DMS 273 (cell line): Measurements from ENCODE around the gene SULF2.

Source experiments
- DNase-seq: peaks from one replicate; lab custom pipeline; 2025; ENCODE audit not compliant: unreplicated experiment; lab: John Stamatoyannopoulos, UW

The SULF2 gene

GRCh38 chr20:47670913-47671312 is 114.4 kb downstream of the SULF2 start:
- DNase-seq = no peak

GRCh38 chr20:47669927-47670890 is 115.1 kb downstream of the SULF2 start:
- no peak for DNase-seq

- no peak for DNase-seq
Observed at GRCh38 chr20:47669489-47669888, 115.8 kb downstream of the SULF2 start.

- DNase-seq = no peak
Observed at GRCh38 chr20:47669152-47669425, 116.2 kb downstream of the SULF2 start.

GRCh38 chr20:47668313-47669151 is 116.7 kb downstream of the SULF2 start:
- DNase-seq = no peak

- peak; percentile 17 for DNase-seq
Observed at GRCh38 chr20:47667531-47668312, 117.6 kb downstream of the SULF2 start.

- DNase-seq = no peak
Observed at GRCh38 chr20:47667086-47667485, 118.2 kb downstream of the SULF2 start.

- no peak for DNase-seq
Observed at GRCh38 chr20:47666304-47666703, 119.0 kb downstream of the SULF2 start.

GRCh38 chr20:47665221-47665991 is 119.9 kb downstream of the SULF2 start:
- DNase-seq = peak; percentile 16

GRCh38 chr20:47664744-47665143 is 120.5 kb downstream of the SULF2 start:
- DNase-seq = no peak

- no peak for DNase-seq
Observed at GRCh38 chr20:47664068-47664437, 121.2 kb downstream of the SULF2 start.

GRCh38 chr20:47663354-47664067 is 121.8 kb downstream of the SULF2 start:
- peak; percentile 83 for DNase-seq

- DNase-seq = no peak
Observed at GRCh38 chr20:47662483-47663353, 122.6 kb downstream of the SULF2 start.

GRCh38 chr20:47661714-47662113 is 123.6 kb downstream of the SULF2 start:
- no peak for DNase-seq

- DNase-seq = no peak
Observed at GRCh38 chr20:47660983-47661700, 124.1 kb downstream of the SULF2 start.

GRCh38 chr20:47660602-47660905 is 124.7 kb downstream of the SULF2 start:
- no peak for DNase-seq

- no peak for DNase-seq
Observed at GRCh38 chr20:47659904-47660601, 125.2 kb downstream of the SULF2 start.

- no peak for DNase-seq
Observed at GRCh38 chr20:47656318-47656717, 129.0 kb downstream of the SULF2 start.
